Keratinocyte (primary cell): Measurements from ENCODE around the gene ACAA1. TPM values are rescaled to one million over a fixed set of nuclear protein-coding genes. Genes with fewer than 3 reads are reported as not detected.

Experiments used
- DNase-seq: peaks from one replicate; pipeline ENCODE4 v3.0.0-alpha.2; 2011; ENCODE audit warnings: low read depth, missing footprints, low spot score
- FAIRE-seq: peaks from 2 replicates; lab custom pipeline; 2011; peaks lifted over from hg19 to GRCh38; lab: Jason Lieb, UNC
- H2AFZ ChIP-seq: 2 replicates; pipeline ENCODE4 v1.6.0; 2012; ENCODE audit warnings: low read length, control low read depth, inconsistent platforms; ENCODE audit not compliant: control insufficient read depth
- H3K27ac ChIP-seq: 2 replicates; pipeline ENCODE4 v1.5.1; 2011; ENCODE audit warnings: low read length; ENCODE audit not compliant: control insufficient read depth, insufficient read depth
- H3K27me3 ChIP-seq: 3 replicates; pipeline ENCODE4 v1.6.0; 2011; ENCODE audit warnings: low read length; ENCODE audit not compliant: control insufficient read depth, insufficient read depth; ENCODE audit errors: extremely low read depth
- H3K36me3 ChIP-seq, 2 experiments: 2 replicates in 1 of 2; 3 replicates in 1 of 2; pipeline ENCODE4 v1.5.1; 2011; ENCODE audit warnings: low read length in 2 of 2, mild to moderate bottlenecking in 1 of 2; ENCODE audit not compliant: control insufficient read depth in 2 of 2, insufficient read depth in 2 of 2; ENCODE audit errors: extremely low read depth in 1 of 2
- H3K4me1 ChIP-seq: 3 replicates; pipeline ENCODE4 v1.5.1; 2011; ENCODE audit warnings: low read length; ENCODE audit not compliant: control insufficient read depth, insufficient read depth; ENCODE audit errors: extremely low read depth
- H3K4me2 ChIP-seq: 3 replicates; pipeline ENCODE4 v1.6.0; 2011; ENCODE audit warnings: low read depth, low read length; ENCODE audit not compliant: control insufficient read depth, insufficient read depth; ENCODE audit errors: extremely low read depth
- H3K4me3 ChIP-seq, 3 experiments: fragments of 200-600 bp in 1 of 3; sonication (generic) in 1 of 3; 2 replicates in 2 of 3; 3 replicates in 1 of 3; pipeline ENCODE4 v1.5.1; 2011 to 2016; ENCODE audit warnings: low read length in 3 of 3, mild to moderate bottlenecking in 3 of 3, control low read depth in 2 of 3, inconsistent platforms in 1 of 3, low read depth in 1 of 3, mixed read lengths in 1 of 3, mixed run types in 1 of 3, moderate library complexity in 1 of 3; ENCODE audit not compliant: control insufficient read depth in 2 of 3, insufficient read depth in 2 of 3; ENCODE audit errors: extremely low read depth in 1 of 3
- H3K79me2 ChIP-seq: 2 replicates; pipeline ENCODE4 v1.6.0; 2012; ENCODE audit warnings: low read length; ENCODE audit not compliant: control insufficient read depth, insufficient read depth
- H3K9ac ChIP-seq: 3 replicates; pipeline ENCODE4 v1.6.0; 2011; ENCODE audit warnings: low read length; ENCODE audit not compliant: control insufficient read depth, insufficient read depth; ENCODE audit errors: extremely low read depth
- H3K9me1 ChIP-seq: 3 replicates; pipeline ENCODE4 v1.6.0; 2011; ENCODE audit warnings: low read length; ENCODE audit not compliant: control insufficient read depth, insufficient read depth; ENCODE audit errors: extremely low read depth
- H3K9me3 ChIP-seq: 2 replicates; pipeline ENCODE4 v1.5.1; 2012; ENCODE audit warnings: low read depth, low read length; ENCODE audit not compliant: control insufficient read depth
- H4K20me1 ChIP-seq: 3 replicates; pipeline ENCODE4 v1.6.0; 2011; ENCODE audit warnings: low read length; ENCODE audit not compliant: control insufficient read depth, insufficient read depth; ENCODE audit errors: extremely low read depth
- EZH2 ChIP-seq: IDR thresholded peaks from one replicate; pipeline ENCODE4 v1.6.1; 2012; ENCODE audit warnings: inconsistent platforms, mild to moderate bottlenecking, low read length, moderate library complexity
- dilution Hi-C: fragments of 300-500 bp; cut with MboI; formaldehyde crosslinking; loops from one replicate; pipeline ENCODE4 v1.7.0; 2020; ENCODE audit warnings: low sequenced_read_pairs; ENCODE audit not compliant: extremely low pct_ligation_motif_present
- polyA plus RNA-seq, 5 experiments: library from polyadenylated mRNA; depleted of rRNA in 3 of 5; stranded (reverse) in 3 of 5; stranded (forward) in 1 of 5; unstranded in 1 of 5; fragments of >200 nt; gene quantifications; 1 replicate in 1 of 5; 2 replicates in 3 of 5; 3 replicates in 1 of 5; pipeline versions ENCODE4 v1.2.1 to v1.2.3, GENCODE V29; 2011 to 2012; ENCODE audit warnings: missing spikeins in 2 of 5, low read depth in 1 of 5, low replicate concordance in 1 of 5
- TF ChIP-seq, protein P1 (sequence below), 3 experiments: IDR thresholded peaks in 1 of 3; conservative IDR thresholded peaks in 1 of 3; optimal IDR thresholded peaks in 1 of 3; 2 replicates in 2 of 3; 3 replicates in 1 of 3; pipeline versions ENCODE3 to v1.5.1; 2011; ENCODE audit warnings: low read length in 3 of 3, mild to moderate bottlenecking in 3 of 3, moderate library complexity in 2 of 3, control low read depth in 1 of 3, inconsistent platforms in 1 of 3; ENCODE audit not compliant: insufficient read depth in 2 of 3; ENCODE audit errors: extremely low read depth in 1 of 3

The ACAA1 gene
- polyA plus RNA-seq, 1 donor (not counting 4 experiments of a cell fraction or from before 2014, with no cell fraction given), result 85.3 TPM

GRCh38 chr3:38119248-38119544 lies 17.7 kb downstream of the ACAA1 start:
- no peak for FAIRE-seq
- H3K36me3 ChIP-seq, result peaks cover 14 to 22% of the 10 kb centered on the region in 2 experiments
- no peaks in the 10 kb centered on the region for H3K79me2 ChIP-seq
- no peak overlapping the region for H3K27ac ChIP-seq
- dilution Hi-C loops, result no loop called here
- no peak overlapping the region for H3K4me3 ChIP-seq
- DNase-seq, result no peak
- H3K9me1 ChIP-seq, result no peaks in the 10 kb centered on the region
- no peaks in the 10 kb centered on the region for H3K4me1 ChIP-seq
- no peak overlapping the region for H2AFZ ChIP-seq
- no peak overlapping the region for H3K9ac ChIP-seq
- no peaks in the 10 kb centered on the region for H4K20me1 ChIP-seq
- TF ChIP-seq EZH2, result no peak
- TF ChIP-seq, protein P1, sequence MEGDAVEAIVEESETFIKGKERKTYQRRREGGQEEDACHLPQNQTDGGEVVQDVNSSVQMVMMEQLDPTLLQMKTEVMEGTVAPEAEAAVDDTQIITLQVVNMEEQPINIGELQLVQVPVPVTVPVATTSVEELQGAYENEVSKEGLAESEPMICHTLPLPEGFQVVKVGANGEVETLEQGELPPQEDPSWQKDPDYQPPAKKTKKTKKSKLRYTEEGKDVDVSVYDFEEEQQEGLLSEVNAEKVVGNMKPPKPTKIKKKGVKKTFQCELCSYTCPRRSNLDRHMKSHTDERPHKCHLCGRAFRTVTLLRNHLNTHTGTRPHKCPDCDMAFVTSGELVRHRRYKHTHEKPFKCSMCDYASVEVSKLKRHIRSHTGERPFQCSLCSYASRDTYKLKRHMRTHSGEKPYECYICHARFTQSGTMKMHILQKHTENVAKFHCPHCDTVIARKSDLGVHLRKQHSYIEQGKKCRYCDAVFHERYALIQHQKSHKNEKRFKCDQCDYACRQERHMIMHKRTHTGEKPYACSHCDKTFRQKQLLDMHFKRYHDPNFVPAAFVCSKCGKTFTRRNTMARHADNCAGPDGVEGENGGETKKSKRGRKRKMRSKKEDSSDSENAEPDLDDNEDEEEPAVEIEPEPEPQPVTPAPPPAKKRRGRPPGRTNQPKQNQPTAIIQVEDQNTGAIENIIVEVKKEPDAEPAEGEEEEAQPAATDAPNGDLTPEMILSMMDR (optimal IDR thresholded peaks at IDR 0.05 in 1 of 3, IDR thresholded peaks at IDR 0.05 in 1 of 3, conservative IDR thresholded peaks at IDR 0.05 in 1 of 3; ENCODE audit: extremely low read depth in 1 of 3, insufficient read depth in 2 of 3, low read length in 3 of 3), result no peak
- H3K27me3 ChIP-seq, result no peaks in the 10 kb centered on the region
- H3K4me2 ChIP-seq, result no peak overlapping the region
- H3K9me3 ChIP-seq, result no peaks in the 10 kb centered on the region

GRCh38 chr3:38118421-38119247 lies 18.3 kb downstream of the ACAA1 start:
- H3K79me2 ChIP-seq, result no peaks in the 10 kb centered on the region

More at GRCh38 chr3:38118421-38119247, 18.3 kb downstream of the ACAA1 start:
- peaks cover 14 to 22% of the 10 kb centered on the region in 2 experiments for H3K36me3 ChIP-seq
- DNase-seq (no peak), FAIRE-seq (no peak)
- H3K4me2 ChIP-seq, result no peak overlapping the region
- dilution Hi-C loops, result no loop called here
- H3K4me1 ChIP-seq, result no peaks in the 10 kb centered on the region
- H3K9me3 ChIP-seq, result no peaks in the 10 kb centered on the region
- H3K4me3 ChIP-seq, result no peak overlapping the region
- H2AFZ ChIP-seq, result no peak overlapping the region
- H3K9ac ChIP-seq, result no peak overlapping the region
- no peak overlapping the region for H3K27ac ChIP-seq
- TF ChIP-seq, protein P1 (optimal IDR thresholded peaks at IDR 0.05 in 1 of 3, IDR thresholded peaks at IDR 0.05 in 1 of 3, conservative IDR thresholded peaks at IDR 0.05 in 1 of 3; ENCODE audit: extremely low read depth in 1 of 3, insufficient read depth in 2 of 3, low read length in 3 of 3), result no peak
- TF ChIP-seq EZH2, result no peak
- no peaks in the 10 kb centered on the region for H4K20me1 ChIP-seq
- no peaks in the 10 kb centered on the region for H3K9me1 ChIP-seq
- no peaks in the 10 kb centered on the region for H3K27me3 ChIP-seq
